ENCODE results near the gene SCUBE1. TPM values are rescaled to one million over a fixed set of nuclear protein-coding genes. Genes with fewer than 3 reads are reported as not detected.

SCUBE1 gene
- total and polyA plus RNA-seq, 2 of the 8 experiments (the other 6 are each of a cell fraction or from before 2014, with no cell fraction given) = 2.3 to 4.9 TPM

DNA sequence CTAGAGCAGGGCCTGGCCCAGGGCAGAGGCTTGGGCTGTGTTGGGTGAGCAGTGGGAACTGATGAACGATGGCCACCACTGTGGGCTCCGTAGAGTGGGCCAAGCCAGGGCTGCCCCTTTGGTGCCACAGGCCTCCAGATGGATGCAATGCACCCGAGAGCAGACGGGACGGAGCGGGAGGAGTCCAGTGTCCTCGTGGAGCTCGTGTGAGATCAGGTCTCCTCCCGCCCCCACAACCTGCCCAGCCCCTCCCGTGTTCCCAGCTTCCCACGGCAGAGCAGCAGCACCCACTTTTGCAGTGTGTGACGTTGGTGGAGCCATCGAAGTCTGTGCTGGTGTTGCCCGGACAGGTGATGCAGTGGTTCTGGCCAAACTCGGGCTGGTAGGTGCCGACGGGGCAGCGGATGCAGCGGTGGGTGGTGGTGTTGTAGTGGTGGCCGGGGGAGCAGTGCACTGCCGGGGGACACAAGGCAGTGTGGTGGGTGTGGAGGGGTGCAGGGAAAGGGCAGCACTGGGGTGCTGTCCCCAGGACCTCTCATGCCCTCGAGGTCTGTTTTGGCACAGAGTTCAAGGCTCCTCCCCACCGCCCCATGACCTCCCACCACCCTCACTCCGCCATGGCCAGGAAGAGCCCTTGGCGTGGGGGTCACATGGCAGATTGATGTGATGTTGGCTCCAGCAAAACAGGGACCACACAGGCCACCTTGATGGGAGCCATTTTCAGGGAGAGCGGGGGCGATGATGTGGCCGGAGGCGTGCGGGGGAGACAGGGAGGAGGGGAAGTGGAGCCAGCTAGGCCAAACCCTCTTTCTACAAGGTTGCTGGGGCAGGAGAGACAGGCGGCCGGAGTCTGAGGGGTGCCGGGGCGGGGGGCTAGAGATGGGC lies 132.3 kb downstream of the SCUBE1 start:
- Histone ChIP-seq H3K4ac (replicated peaks; ENCODE audit: insufficient read length, low read depth, low read length) (no peak overlapping the region), H2AK5ac (ENCODE audit: low read depth, low read length) (no peak overlapping the region), H2BK20ac (ENCODE audit: low read length) (no peak overlapping the region), H2BK12ac (ENCODE audit: low read depth, low read length) (no peak overlapping the region), H3K27me3 (replicated peaks in 1 of 4; ENCODE audit: control insufficient read depth in 3 of 4, extremely low read depth in 1 of 4, insufficient read depth in 3 of 4, low read length in 3 of 4) (no peaks in the 10 kb centered on the region), H3K4me3 (ENCODE audit: extremely low read depth in 1 of 4, insufficient read depth in 2 of 4, low read depth in 3 of 4, low read length in 4 of 4) (no peak overlapping the region), H4K91ac (replicated peaks; ENCODE audit: insufficient read length, low read length) (no peak overlapping the region), H3K27ac (ENCODE audit: low read depth, low read length) (no peak overlapping the region), H4K5ac (ENCODE audit: insufficient read length, low read depth, low read length) (no peak overlapping the region), H2BK5ac (ENCODE audit: low read depth, low read length) (no peak overlapping the region), H3K56ac (replicated peaks; ENCODE audit: insufficient read length, low read depth, low read length) (no peak overlapping the region), H4K20me1 (replicated peaks in 1 of 2; ENCODE audit: control insufficient read depth in 1 of 2, insufficient read depth in 2 of 2, low read length in 2 of 2) (peaks cover 0 to 5% of the 10 kb centered on the region in 2 experiments), H3K9ac (replicated peaks in 1 of 4; ENCODE audit: extremely low read depth in 1 of 4, low read depth in 3 of 4, low read length in 3 of 4) (no peak overlapping the region), H3K79me2 (ENCODE audit: control insufficient read depth in 1 of 2, insufficient read depth in 2 of 2, low read length in 2 of 2) (no peaks in the 10 kb centered on the region), H2BK15ac (ENCODE audit: low read length) (no peak overlapping the region), H3K36me3 (ENCODE audit: control insufficient read depth in 2 of 4, insufficient read depth in 4 of 4, low read length in 3 of 4) (no peaks in the 10 kb centered on the region), H3K79me1 (ENCODE audit: low read depth, low read length) (no peaks in the 10 kb centered on the region), H3K23me2 (ENCODE audit: low read depth, low read length) (peaks cover 3% of the 10 kb centered on the region; the same call in 1 of the 2 replicates), H3K23ac (ENCODE audit: insufficient read length) (no peak overlapping the region), H3K4me1 (replicated peaks in 1 of 4; ENCODE audit: control insufficient read depth in 3 of 4, insufficient read depth in 4 of 4, low read length in 3 of 4) (peaks cover 0 to 14% (median 6%) of the 10 kb centered on the region in 4 experiments; a peak in 5 of 7 replicates), H3K18ac (ENCODE audit: extremely low read depth, low read length) (no peak overlapping the region), H3K4me2 (ENCODE audit: insufficient read depth in 1 of 2, low read depth in 2 of 2, low read length in 2 of 2) (no peak overlapping the region), H2BK120ac (replicated peaks; ENCODE audit: low read depth, low read length) (no peak overlapping the region), H4K8ac (ENCODE audit: extremely low read depth, insufficient read depth, low read length) (no peak overlapping the region; the same call in 1 of the 2 replicates), H3K14ac (ENCODE audit: insufficient read length) (no peak overlapping the region), H2AFZ (ENCODE audit: low read length) (no peak overlapping the region), H3K9me3 (ENCODE audit: insufficient read depth in 2 of 2, low read depth in 1 of 2, low read length in 1 of 2) (no peaks in the 10 kb centered on the region)
- CTCF ChIA-PET (ENCODE audit: partially characterized antibody) = interaction anchor here (0.6 to 16.7 kb wide), 3 partner anchors 10 to 17 kb away, joined by 4 to 186 read pairs (median 4); no protein-coding TSS in a partner anchor
- no peak for FAIRE-seq
- POLR2A ChIA-PET (ENCODE audit: partially characterized antibody) = interaction anchor here (0.6 kb wide), 2 partner anchors 23 to 85 kb away, joined by 3 read pairs; no protein-coding TSS in a partner anchor
- WGBS, 2 experiments (ENCODE audit: extremely low coverage in 1 of 2, insufficient coverage in 1 of 2, insufficient read length in 1 of 2, insufficient replicate concordance in 2 of 2, low coverage in 1 of 2, low lambda C conversion rate in 2 of 2, missing lambda C conversion rate in 1 of 2) = 89% methylated on average over 25 of the region's 34 CpGs; no CpG with 5 or more reads in 1 of the 2 experiments
- DNase-seq (ENCODE audit: low read depth in 1 of 2, low spot score in 2 of 2) = no peak
- no peak for TF ChIP-seq RXRA (IDR thresholded peaks at IDR 0.05; ENCODE audit: insufficient read depth, low read depth, low read length)
- TF ChIP-seq EP300 (IDR thresholded peaks at IDR 0.05; ENCODE audit: borderline replicate concordance in 1 of 2, low read depth in 2 of 2, low read length in 2 of 2) = no peak
- TF ChIP-seq TBP (IDR thresholded peaks at IDR 0.05; ENCODE audit: low read depth, low read length) = no peak
- TF ChIP-seq SRF (IDR thresholded peaks at IDR 0.05; ENCODE audit: low read depth, low read length) = no peak
